ENCODE measurements around the gene CCL21. TPM values are rescaled to one million over a fixed set of nuclear protein-coding genes. Genes with fewer than 3 reads are reported as not detected.

CCL21 gene
- total and polyA plus RNA-seq, 2 of the 4 experiments (the other 2 are of a cell fraction) = not detected

DNA sequence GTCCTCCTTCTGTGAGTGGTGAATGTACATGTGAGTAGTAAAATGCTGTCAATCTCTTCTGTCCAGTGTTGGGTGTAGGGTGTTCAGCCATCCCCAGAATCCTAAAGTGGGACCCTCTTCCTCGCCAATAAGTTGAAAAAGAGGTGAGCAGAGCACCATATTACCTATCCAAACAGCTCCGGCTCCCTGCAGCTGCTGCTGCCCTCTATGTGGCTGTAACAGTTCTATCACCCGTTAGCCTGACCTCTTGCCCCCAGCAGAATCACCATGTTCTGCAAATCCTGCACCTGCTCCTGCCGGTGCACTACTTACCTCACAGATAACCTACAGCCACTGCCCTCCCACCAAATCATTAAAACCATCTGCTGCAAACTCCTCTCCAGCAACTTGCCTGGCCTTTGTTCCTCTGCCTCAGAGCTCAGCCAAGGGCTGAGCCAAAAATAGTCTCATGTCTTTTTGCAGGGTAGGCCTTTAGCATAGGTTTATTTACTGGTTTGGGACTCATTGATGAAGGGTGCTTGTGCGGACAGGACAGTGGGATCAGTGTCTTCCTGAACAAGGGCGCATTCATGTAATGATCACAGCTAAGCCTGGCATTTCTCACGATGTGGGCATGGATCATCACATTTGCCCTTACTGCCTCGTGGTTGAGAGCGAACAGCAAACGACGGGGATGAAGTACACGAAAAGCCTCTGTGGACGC is 49.6 kb upstream of the CCL21 start:
- no peak overlapping the region for H3K4me2 ChIP-seq (ENCODE audit: low read depth, low read length)
- WGBS, 2 experiments (ENCODE audit: extremely low coverage in 2 of 2, insufficient read length in 1 of 2) = 62% methylated on average over 6 of the region's 13 CpGs; no CpG with 5 or more reads in 1 of the 2 experiments
- no peak overlapping the region for H3K14ac ChIP-seq (replicated peaks; ENCODE audit: low read depth, low read length)
- no peak overlapping the region for H3K23ac ChIP-seq (ENCODE audit: low read depth, low read length)
- TF ChIP-seq BHLHE40 (IDR thresholded peaks at IDR 0.05; ENCODE audit: low read depth, low read length) (no peak), USF2 (IDR thresholded peaks at IDR 0.05; ENCODE audit: low read depth, low read length) (no peak), RCOR1 (IDR thresholded peaks at IDR 0.05; ENCODE audit: insufficient replicate concordance, low read length) (no peak), CEBPB (IDR thresholded peaks at IDR 0.05; ENCODE audit: low read depth, low read length) (no peak), CHD1 (IDR thresholded peaks at IDR 0.05; ENCODE audit: low read depth, low read length) (no peak), FOS (IDR thresholded peaks at IDR 0.05; ENCODE audit: low read depth, low read length) (no peak), MAZ (IDR thresholded peaks at IDR 0.05; ENCODE audit: borderline replicate concordance, low read depth, low read length) (no peak), SMC3 (IDR thresholded peaks at IDR 0.05; ENCODE audit: low read depth, low read length) (no peak), RAD21 (IDR thresholded peaks at IDR 0.05; ENCODE audit: low read length) (no peak), POLR2A (IDR thresholded peaks at IDR 0.05; ENCODE audit: low read depth, low read length) (no peak), NFE2L2 (IDR thresholded peaks at IDR 0.05; ENCODE audit: low read depth, low read length) (no peak), MAFK (IDR thresholded peaks at IDR 0.05; ENCODE audit: low read depth, low read length) (no peak), MXI1 (IDR thresholded peaks at IDR 0.05; ENCODE audit: borderline replicate concordance, low read depth, low read length) (no peak), RFX5 (IDR thresholded peaks at IDR 0.05; ENCODE audit: low read depth, low read length) (no peak)
- TF ChIP-seq, protein P1, sequence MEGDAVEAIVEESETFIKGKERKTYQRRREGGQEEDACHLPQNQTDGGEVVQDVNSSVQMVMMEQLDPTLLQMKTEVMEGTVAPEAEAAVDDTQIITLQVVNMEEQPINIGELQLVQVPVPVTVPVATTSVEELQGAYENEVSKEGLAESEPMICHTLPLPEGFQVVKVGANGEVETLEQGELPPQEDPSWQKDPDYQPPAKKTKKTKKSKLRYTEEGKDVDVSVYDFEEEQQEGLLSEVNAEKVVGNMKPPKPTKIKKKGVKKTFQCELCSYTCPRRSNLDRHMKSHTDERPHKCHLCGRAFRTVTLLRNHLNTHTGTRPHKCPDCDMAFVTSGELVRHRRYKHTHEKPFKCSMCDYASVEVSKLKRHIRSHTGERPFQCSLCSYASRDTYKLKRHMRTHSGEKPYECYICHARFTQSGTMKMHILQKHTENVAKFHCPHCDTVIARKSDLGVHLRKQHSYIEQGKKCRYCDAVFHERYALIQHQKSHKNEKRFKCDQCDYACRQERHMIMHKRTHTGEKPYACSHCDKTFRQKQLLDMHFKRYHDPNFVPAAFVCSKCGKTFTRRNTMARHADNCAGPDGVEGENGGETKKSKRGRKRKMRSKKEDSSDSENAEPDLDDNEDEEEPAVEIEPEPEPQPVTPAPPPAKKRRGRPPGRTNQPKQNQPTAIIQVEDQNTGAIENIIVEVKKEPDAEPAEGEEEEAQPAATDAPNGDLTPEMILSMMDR (conservative IDR thresholded peaks at IDR 0.05; ENCODE audit: low read depth, low read length) = no peak
- TF ChIP-seq, protein P2, sequence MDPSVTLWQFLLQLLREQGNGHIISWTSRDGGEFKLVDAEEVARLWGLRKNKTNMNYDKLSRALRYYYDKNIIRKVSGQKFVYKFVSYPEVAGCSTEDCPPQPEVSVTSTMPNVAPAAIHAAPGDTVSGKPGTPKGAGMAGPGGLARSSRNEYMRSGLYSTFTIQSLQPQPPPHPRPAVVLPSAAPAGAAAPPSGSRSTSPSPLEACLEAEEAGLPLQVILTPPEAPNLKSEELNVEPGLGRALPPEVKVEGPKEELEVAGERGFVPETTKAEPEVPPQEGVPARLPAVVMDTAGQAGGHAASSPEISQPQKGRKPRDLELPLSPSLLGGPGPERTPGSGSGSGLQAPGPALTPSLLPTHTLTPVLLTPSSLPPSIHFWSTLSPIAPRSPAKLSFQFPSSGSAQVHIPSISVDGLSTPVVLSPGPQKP (IDR thresholded peaks at IDR 0.05; ENCODE audit: borderline replicate concordance, low read depth, low read length) = no peak
- H2BK5ac ChIP-seq (ENCODE audit: low read depth, low read length, poor library complexity, severe bottlenecking) = no peak overlapping the region
- H2AK5ac ChIP-seq (ENCODE audit: low read depth, low read length) = no peak overlapping the region
- no peaks in the 10 kb centered on the region for H3K4me1 ChIP-seq (ENCODE audit: control insufficient read depth, insufficient read depth, low read length)
- peaks cover 18% of the 10 kb centered on the region for H3K27me3 ChIP-seq (ENCODE audit: control insufficient read depth, insufficient read depth, low read length)
- dilution Hi-C loops (cut with HindIII; ENCODE audit: low sequenced_read_pairs, unreplicated experiment) = no loop called here
- H3K27ac ChIP-seq (ENCODE audit: insufficient read depth, low read length) = no peak overlapping the region
- no peak overlapping the region for H3K9ac ChIP-seq (ENCODE audit: low read depth, low read length)
- H3K9me3 ChIP-seq (ENCODE audit: control insufficient read depth, insufficient read depth, low read length) = no peaks in the 10 kb centered on the region
- no peak overlapping the region for H3K4ac ChIP-seq (ENCODE audit: low read depth, low read length)
- in situ Hi-C loops (cut with MboI; ENCODE audit: low sequenced_read_pairs) = no loop called here
- no peaks in the 10 kb centered on the region for H4K20me1 ChIP-seq (ENCODE audit: insufficient read depth, low read length)
- no peaks in the 10 kb centered on the region for H3K9me1 ChIP-seq (ENCODE audit: insufficient read depth, low read length)
- H3K79me1 ChIP-seq (ENCODE audit: low read depth in 1 of 2, low read length in 2 of 2) = no peaks in the 10 kb centered on the region
- H2AFZ ChIP-seq (replicated peaks; ENCODE audit: low read length, poor library complexity) = no peak overlapping the region
- no peak overlapping the region for H3K56ac ChIP-seq (ENCODE audit: extremely low read depth, insufficient read depth, low read length)
- ATAC-seq (ENCODE audit: low read depth) (no peak), DNase-seq (no peak)
- no peak overlapping the region for H4K5ac ChIP-seq (ENCODE audit: low read depth, low read length)
- H2BK20ac ChIP-seq (ENCODE audit: low read depth, low read length) = no peak overlapping the region
- H3K36me3 ChIP-seq (ENCODE audit: control insufficient read depth, insufficient read depth, low read length) = no peaks in the 10 kb centered on the region
- H3K18ac ChIP-seq (ENCODE audit: low read depth, low read length) = no peak overlapping the region
- ChIA-PET CTCF (interaction anchor here (0.5 to 1.4 kb wide), 2 partner anchors 16 to 106 kb away, joined by 3 read pairs; no protein-coding TSS in a partner anchor), POLR2A (ENCODE audit: unreplicated experiment) (no interaction called here)
- no peak overlapping the region for H2BK120ac ChIP-seq (ENCODE audit: low read depth, low read length)
- H2BK15ac ChIP-seq (ENCODE audit: low read depth, low read length) = no peak overlapping the region
- intact Hi-C loops (cut with micrococcal nuclease) = loop anchor here (2.0 to 10.0 kb wide), 3 partner anchors 205 to 337 kb away; partner anchors contain the start of genes FANCG, PIGO and VCP
- H3K4me3 ChIP-seq (ENCODE audit: insufficient read depth, low read depth, low read length) = no peak overlapping the region
- no peak overlapping the region for H4K91ac ChIP-seq (ENCODE audit: insufficient read depth, low read depth, low read length)
- H2AK9ac ChIP-seq (replicated peaks; ENCODE audit: low read depth, low read length, poor library complexity) = no peak overlapping the region
- BruUV-seq (replicated peaks) = no TSS peak
- H4K8ac ChIP-seq (ENCODE audit: low read depth in 2 of 2, low read length in 2 of 2) = no peak overlapping the region

Data from IMR-90 (cell line).